HepG2 (cell line): ENCODE measurements around the gene H3-3A. TPM values are rescaled to one million over a fixed set of nuclear protein-coding genes. Genes with fewer than 3 reads are reported as not detected.

Source experiments
- ATAC-seq: fragments of 200-7000 bp; cut with Tn5 transposase; 3 replicates; pipeline ENCODE4 v1.9.1; 2020; ENCODE audit warnings: mild to moderate bottlenecking, moderate library complexity
- BruUV-seq: library from RNA; stranded (reverse); fragments of 400-500 nt; replicated peaks from 2 replicates; lab custom pipeline; 2021; lab: Mats Ljungman, UMichigan
- CTCF ChIA-PET: fragments of 300-600 bp; formaldehyde crosslinking; extraction: SDS; loops from one replicate; lab custom pipeline; 2021; ENCODE audit warnings: low total read pairs, inconsistent platforms, low intra/inter-chr PET ratio; lab: Yijun Ruan, JAX
- POLR2A ChIA-PET: fragments of 350-600 bp; sonication (Branson Sonifier 250); formaldehyde crosslinking; loops from one replicate; lab custom pipeline; 2020; ENCODE audit warnings: antibody characterized with exemption, inconsistent platforms; lab: Yijun Ruan, JAX
- DNase-seq: peaks from one replicate; pipeline ENCODE4 v3.0.0-alpha.2; 2015; ENCODE audit warnings: low spot score
- FAIRE-seq: peaks from 3 replicates; lab custom pipeline; 2011; peaks lifted over from hg19 to GRCh38; lab: Jason Lieb, UNC
- H2AFZ ChIP-seq: one replicate; pipeline ENCODE4 v1.6.1; 2011; ENCODE audit warnings: low read length, inconsistent platforms
- H3K27ac ChIP-seq: fragments of 300-600 bp; 3 replicates; pipeline ENCODE4 v1.8.0; 2011; ENCODE audit warnings: mixed run types, mild to moderate bottlenecking, mixed read lengths, low read length, inconsistent platforms; ENCODE audit not compliant: insufficient read depth; ENCODE audit errors: extremely low read length
- H3K27me3 ChIP-seq, 2 experiments: fragments of 200-600 bp in 1 of 2; 2 replicates in 1 of 2; 3 replicates in 1 of 2; pipeline versions ENCODE4 v1.6.0 to v1.8.0; 2011; ENCODE audit warnings: low read length in 2 of 2, mild to moderate bottlenecking in 2 of 2, moderate library complexity in 2 of 2, inconsistent platforms in 1 of 2; ENCODE audit not compliant: insufficient read depth in 2 of 2, control insufficient read depth in 1 of 2
- H3K36me3 ChIP-seq, 2 experiments: fragments of 200-600 bp in 1 of 2; replicated peaks in 1 of 2; 2 replicates in 1 of 2; 3 replicates in 1 of 2; pipeline versions ENCODE4 v1.5.1 to v1.8.0; 2011; ENCODE audit warnings: low read length in 2 of 2, inconsistent platforms in 1 of 2; ENCODE audit not compliant: insufficient read depth in 2 of 2, control insufficient read depth in 1 of 2
- H3K4me1 ChIP-seq: 2 replicates; pipeline ENCODE4 v1.5.1; 2012; ENCODE audit warnings: low read length, inconsistent platforms; ENCODE audit not compliant: insufficient read depth
- H3K4me2 ChIP-seq: 2 replicates; pipeline ENCODE4 v1.6.0; 2011; ENCODE audit warnings: low read depth, low read length, inconsistent platforms
- H3K4me3 ChIP-seq, 3 experiments: fragments of 200-600 bp in 1 of 3; sonication (generic), shearing (Covaris generic) in 1 of 3; replicated peaks in 1 of 3; 2 replicates each; pipeline ENCODE4 v1.5.1; 2011 to 2016; ENCODE audit warnings: low read length in 3 of 3, inconsistent platforms in 2 of 3, low read depth in 2 of 3, mild to moderate bottlenecking in 2 of 3, control low read depth in 1 of 3, mixed read lengths in 1 of 3; ENCODE audit not compliant: insufficient read depth in 1 of 3
- H3K79me2 ChIP-seq: one replicate; pipeline ENCODE4 v1.6.1; 2011; ENCODE audit warnings: low read length, inconsistent platforms; ENCODE audit not compliant: insufficient read depth
- H3K9ac ChIP-seq: 2 replicates; pipeline ENCODE4 v1.6.0; 2011; ENCODE audit warnings: mild to moderate bottlenecking, low read depth, low read length, inconsistent platforms; ENCODE audit not compliant: insufficient read depth
- H3K9me3 ChIP-seq: 2 replicates; pipeline ENCODE4 v1.5.1; 2012; ENCODE audit warnings: mild to moderate bottlenecking, low read length
- H4K20me1 ChIP-seq: 2 replicates; pipeline ENCODE4 v1.6.0; 2011; ENCODE audit warnings: inconsistent platforms, mild to moderate bottlenecking, low read length, moderate library complexity; ENCODE audit not compliant: insufficient read depth
- ETV5 ChIP-seq: IDR thresholded peaks from 2 replicates; pipeline ENCODE4 v1.6.1; 2018; ENCODE audit warnings: missing biosample characterization, missing genetic modification reagents, inconsistent platforms, borderline replicate concordance
- KDM1A ChIP-seq: IDR thresholded peaks from 2 replicates; pipeline ENCODE4 v1.6.1; 2016; ENCODE audit warnings: missing compliant biosample characterization
- ONECUT2 ChIP-seq: sonication (generic); formaldehyde crosslinking; IDR thresholded peaks from 2 replicates; pipeline ENCODE4 v1.4.0; 2020; ENCODE audit warnings: missing genetic modification reagents
- PRMT3 ChIP-seq: sonication (generic); formaldehyde crosslinking; IDR thresholded peaks from 2 replicates; pipeline ENCODE4 v1.8.1; 2022; ENCODE audit warnings: low read depth, mild to moderate bottlenecking, moderate library complexity, missing genetic modification reagents, borderline replicate concordance
- RCOR2 ChIP-seq: IDR thresholded peaks from 2 replicates; pipeline ENCODE4 v1.6.1; 2016; ENCODE audit warnings: missing biosample characterization, missing genetic modification reagents
- ZMYM2 ChIP-seq: sonication (generic); formaldehyde crosslinking; IDR thresholded peaks from 2 replicates; pipeline ENCODE4 v1.8.0; 2022; ENCODE audit warnings: mild to moderate bottlenecking, missing genetic modification reagents
- ZNF160 ChIP-seq: sonication (generic); formaldehyde crosslinking; IDR thresholded peaks from 2 replicates; pipeline ENCODE4 v1.8.0; 2022; ENCODE audit warnings: mild to moderate bottlenecking, inconsistent platforms, missing genetic modification reagents
- ZNF33A ChIP-seq: sonication (generic); formaldehyde crosslinking; IDR thresholded peaks from 2 replicates; pipeline ENCODE4 v1.5.1; 2020; ENCODE audit warnings: missing genetic modification reagents, mild to moderate bottlenecking, moderate library complexity, borderline replicate concordance
- ZNF362 ChIP-seq: sonication (generic); formaldehyde crosslinking; IDR thresholded peaks from 2 replicates; pipeline ENCODE4 v1.4.0; 2020; ENCODE audit warnings: missing genetic modification reagents, mild to moderate bottlenecking, borderline replicate concordance
- ZNF737 ChIP-seq: sonication (generic); formaldehyde crosslinking; IDR thresholded peaks from 2 replicates; pipeline ENCODE4 v1.5.0; 2020; ENCODE audit warnings: missing genetic modification reagents, mild to moderate bottlenecking, borderline replicate concordance
- WGBS: methylation state at CpG from one replicate; pipeline ENCODE4 v1.1.6; 2017; ENCODE audit warnings: low lambda C conversion rate; 5-methylcytosine and 5-hydroxymethylcytosine counted together
- in situ Hi-C: cut with HindIII; loops from 2 replicates; pipeline ENCODE4 v1.10.0; 2017; ENCODE audit warnings: low pct_unique_long_range_greater_than_20kb; ENCODE audit not compliant: extremely low pct_ligation_motif_present
- intact Hi-C: fragments of 100-400 bp; cut with micrococcal nuclease; formaldehyde crosslinking; loops from one replicate; pipeline ENCODE4 v1.10.0; 2022; ENCODE audit not compliant: unreplicated experiment
- polyA plus RNA-seq, 8 experiments: library from polyadenylated mRNA; depleted of rRNA in 3 of 8; stranded (reverse) in 7 of 8; unstranded in 1 of 8; fragments of >200 nt; fragmentation: Illumina TruSeq in 4 of 8; extraction: Trizol in 4 of 8; gene quantifications; 2 replicates each; pipeline versions ENCODE4 v1.2.1 to v1.2.3, GENCODE V29; 2011 to 2016; ENCODE audit warnings: low read depth in 4 of 8, missing spikeins in 1 of 8, mixed read lengths in 1 of 8; ENCODE audit not compliant: insufficient read depth in 1 of 8
- total RNA-seq, 5 experiments: library from RNA; depleted of rRNA; stranded (reverse); fragments of >200 nt; fragmentation: Illumina TruSeq; extraction: Trizol; gene quantifications; 2 replicates each; pipeline ENCODE4 v1.2.3, GENCODE V29; 2016; ENCODE audit warnings: low read depth in 1 of 5
- TF ChIP-seq, protein P1 (sequence below): sonication (generic); formaldehyde crosslinking; conservative IDR thresholded peaks from 2 replicates; pipeline ENCODE4 v1.4.0; 2020; ENCODE audit warnings: missing genetic modification reagents
- TF ChIP-seq, protein P2 (sequence below): sonication (generic); formaldehyde crosslinking; IDR thresholded peaks from 2 replicates; pipeline ENCODE4 v1.4.0; 2020; ENCODE audit warnings: mild to moderate bottlenecking, low read depth, missing genetic modification reagents
- TF ChIP-seq, protein P3 (sequence below): sonication (generic); formaldehyde crosslinking; IDR thresholded peaks from 2 replicates; pipeline ENCODE4 v1.9.0; 2022; ENCODE audit warnings: missing genetic modification reagents, mild to moderate bottlenecking, borderline replicate concordance
- TF ChIP-seq, protein P4 (sequence below): IDR thresholded peaks from 2 replicates; pipeline ENCODE4 v1.6.1; 2016; ENCODE audit warnings: low read depth

Gene H3-3A
- total and polyA plus RNA-seq, 2 of the 13 experiments (the other 11 are each of a cell fraction or from before 2014, with no cell fraction given), result 221 to 320 TPM

GRCh38 chr1:226063977-226064815 is 1.7 kb downstream of the H3-3A start:
- no peak for ATAC-seq
- TF ChIP-seq ZNF160 (CRISPR knock-in tag), result no peak
- no peak for TF ChIP-seq PRMT3 (CRISPR knock-in tag)
- TF ChIP-seq ZNF737, result no peak
- TF ChIP-seq, protein P1, sequence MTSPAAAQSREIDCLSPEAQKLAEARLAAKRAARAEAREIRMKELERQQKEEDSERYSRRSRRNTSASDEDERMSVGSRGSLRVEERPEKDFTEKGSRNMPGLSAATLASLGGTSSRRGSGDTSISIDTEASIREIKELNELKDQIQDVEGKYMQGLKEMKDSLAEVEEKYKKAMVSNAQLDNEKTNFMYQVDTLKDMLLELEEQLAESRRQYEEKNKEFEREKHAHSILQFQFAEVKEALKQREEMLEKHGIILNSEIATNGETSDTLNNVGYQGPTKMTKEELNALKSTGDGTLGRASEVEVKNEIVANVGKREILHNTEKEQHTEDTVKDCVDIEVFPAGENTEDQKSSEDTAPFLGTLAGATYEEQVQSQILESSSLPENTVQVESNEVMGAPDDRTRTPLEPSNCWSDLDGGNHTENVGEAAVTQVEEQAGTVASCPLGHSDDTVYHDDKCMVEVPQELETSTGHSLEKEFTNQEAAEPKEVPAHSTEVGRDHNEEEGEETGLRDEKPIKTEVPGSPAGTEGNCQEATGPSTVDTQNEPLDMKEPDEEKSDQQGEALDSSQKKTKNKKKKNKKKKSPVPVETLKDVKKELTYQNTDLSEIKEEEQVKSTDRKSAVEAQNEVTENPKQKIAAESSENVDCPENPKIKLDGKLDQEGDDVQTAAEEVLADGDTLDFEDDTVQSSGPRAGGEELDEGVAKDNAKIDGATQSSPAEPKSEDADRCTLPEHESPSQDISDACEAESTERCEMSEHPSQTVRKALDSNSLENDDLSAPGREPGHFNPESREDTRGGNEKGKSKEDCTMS (CRISPR knock-in tag), result no peak
- TF ChIP-seq KDM1A (CRISPR knock-in tag), result peak; percentile 65; the same call in 1 of the 2 replicates
- 0 out of 2 replicates have a peak, but pooled peaks have one; percentile 24 for TF ChIP-seq ZNF33A (CRISPR knock-in tag)
- TF ChIP-seq ETV5 (CRISPR knock-in tag), result peak; percentile 21; the same call in 1 of the 2 replicates
- TF ChIP-seq ZNF362 (CRISPR knock-in tag), result peak; percentile 54; the same call in 1 of the 2 replicates
- TF ChIP-seq, protein P2, sequence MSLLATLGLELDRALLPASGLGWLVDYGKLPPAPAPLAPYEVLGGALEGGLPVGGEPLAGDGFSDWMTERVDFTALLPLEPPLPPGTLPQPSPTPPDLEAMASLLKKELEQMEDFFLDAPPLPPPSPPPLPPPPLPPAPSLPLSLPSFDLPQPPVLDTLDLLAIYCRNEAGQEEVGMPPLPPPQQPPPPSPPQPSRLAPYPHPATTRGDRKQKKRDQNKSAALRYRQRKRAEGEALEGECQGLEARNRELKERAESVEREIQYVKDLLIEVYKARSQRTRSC (CRISPR knock-in tag), result no peak
- TF ChIP-seq, protein P3, sequence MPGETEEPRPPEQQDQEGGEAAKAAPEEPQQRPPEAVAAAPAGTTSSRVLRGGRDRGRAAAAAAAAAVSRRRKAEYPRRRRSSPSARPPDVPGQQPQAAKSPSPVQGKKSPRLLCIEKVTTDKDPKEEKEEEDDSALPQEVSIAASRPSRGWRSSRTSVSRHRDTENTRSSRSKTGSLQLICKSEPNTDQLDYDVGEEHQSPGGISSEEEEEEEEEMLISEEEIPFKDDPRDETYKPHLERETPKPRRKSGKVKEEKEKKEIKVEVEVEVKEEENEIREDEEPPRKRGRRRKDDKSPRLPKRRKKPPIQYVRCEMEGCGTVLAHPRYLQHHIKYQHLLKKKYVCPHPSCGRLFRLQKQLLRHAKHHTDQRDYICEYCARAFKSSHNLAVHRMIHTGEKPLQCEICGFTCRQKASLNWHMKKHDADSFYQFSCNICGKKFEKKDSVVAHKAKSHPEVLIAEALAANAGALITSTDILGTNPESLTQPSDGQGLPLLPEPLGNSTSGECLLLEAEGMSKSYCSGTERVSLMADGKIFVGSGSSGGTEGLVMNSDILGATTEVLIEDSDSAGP (CRISPR knock-in tag), result no peak
- TF ChIP-seq, protein P4, sequence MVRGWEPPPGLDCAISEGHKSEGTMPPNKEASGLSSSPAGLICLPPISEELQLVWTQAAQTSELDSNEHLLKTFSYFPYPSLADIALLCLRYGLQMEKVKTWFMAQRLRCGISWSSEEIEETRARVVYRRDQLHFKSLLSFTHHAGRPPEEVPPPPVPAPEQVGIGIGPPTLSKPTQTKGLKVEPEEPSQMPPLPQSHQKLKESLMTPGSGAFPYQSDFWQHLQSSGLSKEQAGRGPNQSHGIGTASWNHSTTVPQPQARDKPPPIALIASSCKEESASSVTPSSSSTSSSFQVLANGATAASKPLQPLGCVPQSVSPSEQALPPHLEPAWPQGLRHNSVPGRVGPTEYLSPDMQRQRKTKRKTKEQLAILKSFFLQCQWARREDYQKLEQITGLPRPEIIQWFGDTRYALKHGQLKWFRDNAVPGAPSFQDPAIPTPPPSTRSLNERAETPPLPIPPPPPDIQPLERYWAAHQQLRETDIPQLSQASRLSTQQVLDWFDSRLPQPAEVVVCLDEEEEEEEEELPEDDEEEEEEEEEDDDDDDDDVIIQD, result peak; percentile 28; the same call in 1 of the 2 replicates
- TF ChIP-seq RCOR2 (CRISPR knock-in tag), result peak; percentile 60; the same call in 1 of the 2 replicates
- 0 out of 2 replicates have a peak, but pooled peaks have one; percentile 39 for TF ChIP-seq ONECUT2 (CRISPR knock-in tag)
- TF ChIP-seq ZMYM2 (CRISPR knock-in tag), result peak; percentile 98

More at GRCh38 chr1:226063977-226064815, 1.7 kb downstream of the H3-3A start:
- Histone ChIP-seq H3K36me3 (peaks cover 8 to 39% of the 10 kb centered on the region in 2 experiments), H3K9me3 (no peaks in the 10 kb centered on the region), H3K4me3 (peak overlapping the region; percentile 89 to 97 (median 95)), H3K27me3 (no peaks in the 10 kb centered on the region; a peak in 1 of 5 replicates), H3K9ac (peak overlapping the region; percentile 96), H3K4me1 (peaks cover 39% of the 10 kb centered on the region), H3K79me2 (peaks cover 65% of the 10 kb centered on the region), H4K20me1 (peaks cover 54% of the 10 kb centered on the region), H2AFZ (no peak overlapping the region), H3K27ac (peak overlapping the region; percentile 99), H3K4me2 (peak overlapping the region; percentile 78)
- FAIRE-seq (no peak), DNase-seq (peak; percentile 20)
- ChIA-PET POLR2A (interaction anchor here (0.5 to 3.9 kb wide), 15 partner anchors 9 to 262 kb away, joined by 3 to 45 read pairs (median 5); partner anchors contain the start of gene SDE2), CTCF (interaction anchor here (1.5 to 3.3 kb wide), 2 partner anchors 57 to 77 kb away, joined by 3 to 32 read pairs; no protein-coding TSS in a partner anchor)
- no TSS peak for BruUV-seq
- intact Hi-C loops (loop anchor here (2.0 to 5.0 kb wide), 3 partner anchors 37 to 65 kb away; partner anchors contain the start of gene SDE2), in situ Hi-C loops (no loop called here)
- 2% methylated on average over 17 of the region's 17 CpGs for WGBS
